Measurements from ENCODE around the gene SLC35A4.
A peak's percentile ranks its signal among the peaks of the same experiment; 100 is the strongest.

The SLC35A4 gene

GRCh38 chr5:140557136-140557805 lies 7.4 kb upstream of the SLC35A4 start, which contains the start of gene SRA1:
TSS of gene SRA1 (minus strand) at chr5:140557473. CDS start at chr5:140557452, 21 bp downstream.
- peak; percentile 93 for DNase-seq (ENCODE audit: low spot score)
- TF ChIP-seq, protein P1, sequence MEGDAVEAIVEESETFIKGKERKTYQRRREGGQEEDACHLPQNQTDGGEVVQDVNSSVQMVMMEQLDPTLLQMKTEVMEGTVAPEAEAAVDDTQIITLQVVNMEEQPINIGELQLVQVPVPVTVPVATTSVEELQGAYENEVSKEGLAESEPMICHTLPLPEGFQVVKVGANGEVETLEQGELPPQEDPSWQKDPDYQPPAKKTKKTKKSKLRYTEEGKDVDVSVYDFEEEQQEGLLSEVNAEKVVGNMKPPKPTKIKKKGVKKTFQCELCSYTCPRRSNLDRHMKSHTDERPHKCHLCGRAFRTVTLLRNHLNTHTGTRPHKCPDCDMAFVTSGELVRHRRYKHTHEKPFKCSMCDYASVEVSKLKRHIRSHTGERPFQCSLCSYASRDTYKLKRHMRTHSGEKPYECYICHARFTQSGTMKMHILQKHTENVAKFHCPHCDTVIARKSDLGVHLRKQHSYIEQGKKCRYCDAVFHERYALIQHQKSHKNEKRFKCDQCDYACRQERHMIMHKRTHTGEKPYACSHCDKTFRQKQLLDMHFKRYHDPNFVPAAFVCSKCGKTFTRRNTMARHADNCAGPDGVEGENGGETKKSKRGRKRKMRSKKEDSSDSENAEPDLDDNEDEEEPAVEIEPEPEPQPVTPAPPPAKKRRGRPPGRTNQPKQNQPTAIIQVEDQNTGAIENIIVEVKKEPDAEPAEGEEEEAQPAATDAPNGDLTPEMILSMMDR (IDR thresholded peaks at IDR 0.05; ENCODE audit: extremely low read depth, insufficient read depth, missing control alignments) = no peak
- in situ Hi-C loops (cut with MboI; ENCODE audit: low pct_unique_long_range_greater_than_20kb, low sequenced_read_pairs, unreplicated experiment) = no loop called here

- DNase-seq (ENCODE audit: low spot score) = no peak
- TF ChIP-seq, protein P1 (IDR thresholded peaks at IDR 0.05; ENCODE audit: extremely low read depth, insufficient read depth, missing control alignments) = no peak
- in situ Hi-C loops (cut with MboI; ENCODE audit: low pct_unique_long_range_greater_than_20kb, low sequenced_read_pairs, unreplicated experiment) = no loop called here
Measured at GRCh38 chr5:140557965-140558364, 6.7 kb upstream of the SLC35A4 start.

GRCh38 chr5:140558542-140558941 lies 6.1 kb upstream of the SLC35A4 start:
- TF ChIP-seq, protein P1 (IDR thresholded peaks at IDR 0.05; ENCODE audit: extremely low read depth, insufficient read depth, missing control alignments) = no peak
- DNase-seq (ENCODE audit: low spot score) = no peak
- in situ Hi-C loops (cut with MboI; ENCODE audit: low pct_unique_long_range_greater_than_20kb, low sequenced_read_pairs, unreplicated experiment) = no loop called here

DNA sequence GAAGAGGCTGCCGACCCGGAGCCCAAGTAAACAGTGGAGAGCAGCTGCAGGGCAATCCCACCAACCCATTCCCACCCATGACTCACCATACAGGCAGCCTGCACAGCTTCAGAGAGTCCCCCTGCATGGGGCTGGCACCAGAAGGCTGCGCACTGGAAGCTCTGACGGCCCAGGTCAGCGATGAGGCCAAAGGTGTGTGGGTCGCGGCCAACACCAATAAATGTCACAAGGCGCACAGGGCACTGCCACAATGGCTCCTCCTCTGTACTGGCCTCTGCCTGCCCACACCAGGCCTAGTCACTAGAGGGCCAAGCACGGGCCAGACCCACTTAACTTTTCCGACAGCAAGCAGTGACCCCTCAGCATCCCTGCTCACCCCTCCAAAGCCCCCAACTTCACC lies 4.4 kb upstream of the SLC35A4 start:
- TF ChIP-seq, protein P1 (IDR thresholded peaks at IDR 0.05; ENCODE audit: extremely low read depth, insufficient read depth, missing control alignments) = no peak
- DNase-seq (ENCODE audit: low spot score) = no peak
- in situ Hi-C loops (cut with MboI; ENCODE audit: low pct_unique_long_range_greater_than_20kb, low sequenced_read_pairs, unreplicated experiment) = no loop called here

DNA sequence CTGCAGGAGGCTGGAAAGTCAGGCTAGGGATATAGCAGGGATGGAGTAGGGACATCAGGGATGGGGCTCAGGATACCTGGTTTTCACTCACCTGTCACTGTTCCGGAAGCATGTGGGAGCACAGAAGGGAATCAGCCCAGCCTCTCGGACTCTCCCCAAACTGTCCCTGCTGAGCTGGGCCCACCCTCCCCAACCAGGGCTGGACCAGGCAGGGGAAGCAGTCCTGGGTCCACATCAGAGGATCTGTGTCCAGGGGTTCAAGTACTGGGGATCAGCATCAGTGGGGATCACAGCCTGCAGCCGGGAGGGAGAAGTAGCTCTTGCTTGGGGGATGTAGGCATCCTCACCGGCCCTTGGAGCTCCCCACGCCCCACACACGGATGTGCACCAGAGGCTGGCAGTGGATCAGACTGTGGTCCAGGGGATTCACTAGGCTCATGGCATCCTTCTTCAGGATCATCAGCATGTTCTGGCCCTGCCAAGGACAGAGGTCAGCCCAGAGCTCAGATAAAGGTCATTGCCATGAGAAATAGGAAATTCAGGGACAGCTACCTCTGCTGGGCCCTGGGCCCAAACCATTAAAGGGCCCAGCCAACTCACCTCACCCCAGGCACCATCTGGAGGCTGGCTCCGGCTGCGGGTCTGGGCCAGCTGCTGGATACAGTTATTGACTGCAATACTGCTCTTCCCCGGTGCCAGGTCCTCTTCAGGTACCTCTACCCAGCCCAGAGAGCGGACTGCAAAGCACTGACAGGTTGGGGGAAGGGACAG lies 2.7 kb upstream of the SLC35A4 start:
- TF ChIP-seq, protein P1 (IDR thresholded peaks at IDR 0.05; ENCODE audit: extremely low read depth, insufficient read depth, missing control alignments) = no peak
- in situ Hi-C loops (cut with MboI; ENCODE audit: low pct_unique_long_range_greater_than_20kb, low sequenced_read_pairs, unreplicated experiment) = no loop called here
- DNase-seq (ENCODE audit: low spot score) = no peak

DNA sequence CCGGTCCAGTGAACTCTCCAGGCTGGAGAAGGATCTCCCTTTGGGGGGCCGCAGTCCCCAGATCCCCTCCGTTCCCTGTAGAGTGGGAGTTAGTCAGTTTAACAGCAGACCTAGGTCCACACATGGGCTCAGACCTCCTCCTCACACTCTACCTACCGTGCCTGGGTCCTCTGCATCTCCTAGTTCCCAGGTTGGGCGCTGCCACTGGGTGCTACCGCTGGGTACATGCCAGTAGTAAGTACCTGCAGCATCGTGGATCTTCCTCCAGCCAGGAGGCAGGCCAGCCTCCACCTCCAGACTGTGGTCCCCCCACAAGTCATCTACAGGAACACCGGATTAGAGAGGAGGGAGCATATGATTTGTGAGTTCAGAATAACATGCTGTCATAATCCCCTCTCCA lies 1.0 kb upstream of the SLC35A4 start:
- DNase-seq (ENCODE audit: low spot score) = no peak
- in situ Hi-C loops (cut with MboI; ENCODE audit: low pct_unique_long_range_greater_than_20kb, low sequenced_read_pairs, unreplicated experiment) = no loop called here
- TF ChIP-seq, protein P1 (IDR thresholded peaks at IDR 0.05; ENCODE audit: extremely low read depth, insufficient read depth, missing control alignments) = no peak

All from GM13977 (cell line).